IPS DF 4.7 (cell line): ENCODE data around the gene ADIPOR1.

Experiments used
- DNase-seq: peaks from one replicate; pipeline ENCODE4 v3.0.0-alpha.2; 2013; ENCODE audit warnings: low spot score; ENCODE audit errors: extremely low read depth

The ADIPOR1 gene

GRCh38 chr1:202972046-202972445, 13.9 kb upstream of the ADIPOR1 start:
- no peak for DNase-seq

- peak; percentile 49 for DNase-seq
Observed at GRCh38 chr1:202968895-202969295, 10.8 kb upstream of the ADIPOR1 start.

GRCh38 chr1:202968351-202968750, 10.2 kb upstream of the ADIPOR1 start:
- no peak for DNase-seq

- no peak for DNase-seq
Observed at GRCh38 chr1:202967684-202968281, 9.7 kb upstream of the ADIPOR1 start.

- no peak for DNase-seq
Observed at GRCh38 chr1:202966006-202966898, 8.1 kb upstream of the ADIPOR1 start.

GRCh38 chr1:202965422-202965821, 7.3 kb upstream of the ADIPOR1 start:
- no peak for DNase-seq

GRCh38 chr1:202964791-202965410, 6.8 kb upstream of the ADIPOR1 start:
- DNase-seq: no peak

- DNase-seq: no peak
Observed at GRCh38 chr1:202961220-202961880, 3.2 kb upstream of the ADIPOR1 start.

- DNase-seq: no peak
Observed at GRCh38 chr1:202959276-202959620, 1.1 kb upstream of the ADIPOR1 start.

GRCh38 chr1:202958544-202959275, 598 bp upstream of the ADIPOR1 start:
- DNase-seq: no peak

- DNase-seq: no peak
Observed at GRCh38 chr1:202956969-202957368, 1.1 kb downstream of the ADIPOR1 start.

GRCh38 chr1:202954057-202954745, 3.9 kb downstream of the ADIPOR1 start:
- DNase-seq: no peak

GRCh38 chr1:202953392-202953791, 4.7 kb downstream of the ADIPOR1 start:
- no peak for DNase-seq

- no peak for DNase-seq
Observed at GRCh38 chr1:202952818-202953217, 5.3 kb downstream of the ADIPOR1 start.

GRCh38 chr1:202952099-202952498, 6.0 kb downstream of the ADIPOR1 start:
- DNase-seq: no peak

GRCh38 chr1:202951437-202951836, 6.7 kb downstream of the ADIPOR1 start:
- no peak for DNase-seq

- DNase-seq: no peak
Observed at GRCh38 chr1:202945483-202945882, 12.6 kb downstream of the ADIPOR1 start.

- no peak for DNase-seq
Observed at GRCh38 chr1:202944438-202944921, 13.6 kb downstream of the ADIPOR1 start.

- no peak for DNase-seq
Observed at GRCh38 chr1:202942426-202942825, 15.7 kb downstream of the ADIPOR1 start.

- DNase-seq: no peak
Observed at GRCh38 chr1:202941372-202941771, 16.7 kb downstream of the ADIPOR1 start.

GRCh38 chr1:202940561-202940960, 17.6 kb downstream of the ADIPOR1 start:
- DNase-seq: no peak
